Bronchial epithelial cell (primary cell): ENCODE results near the gene GPHA2. TPM values are rescaled to one million over a fixed set of nuclear protein-coding genes. Genes with fewer than 3 reads are reported as not detected.

ENCODE experiments used
- DNase-seq: peaks from one replicate; pipeline ENCODE4 v3.0.0-alpha.2; 2010; ENCODE audit warnings: low read depth
- FAIRE-seq: peaks from 2 replicates; lab custom pipeline; 2011; peaks lifted over from hg19 to GRCh38; lab: Jason Lieb, UNC
- H3K27me3 ChIP-seq: 2 replicates; pipeline ENCODE4 v1.5.1; 2011; ENCODE audit warnings: low read length; ENCODE audit not compliant: control insufficient read depth, insufficient read depth
- H3K36me3 ChIP-seq: 2 replicates; pipeline ENCODE4 v1.5.1; 2011; ENCODE audit warnings: low read length; ENCODE audit not compliant: control insufficient read depth, insufficient read depth
- H3K4me3 ChIP-seq: 2 replicates; pipeline ENCODE4 v1.5.1; 2011; ENCODE audit warnings: mild to moderate bottlenecking, low read depth, low read length, control low read depth
- total RNA-seq: library from RNA; depleted of rRNA; stranded (reverse); fragments of >200 nt; gene quantifications from 2 replicates; pipeline ENCODE4 v1.2.1, GENCODE V29; 2014
- TF ChIP-seq, protein P1 (sequence below): IDR thresholded peaks from 2 replicates; pipeline ENCODE4 v1.5.1; 2011; ENCODE audit warnings: mild to moderate bottlenecking, moderate library complexity, low read length, control low read depth, inconsistent platforms; ENCODE audit not compliant: insufficient read depth, severe bottlenecking

The GPHA2 gene
- total RNA-seq, 1 donor from 2014 or later: not detected

DNA sequence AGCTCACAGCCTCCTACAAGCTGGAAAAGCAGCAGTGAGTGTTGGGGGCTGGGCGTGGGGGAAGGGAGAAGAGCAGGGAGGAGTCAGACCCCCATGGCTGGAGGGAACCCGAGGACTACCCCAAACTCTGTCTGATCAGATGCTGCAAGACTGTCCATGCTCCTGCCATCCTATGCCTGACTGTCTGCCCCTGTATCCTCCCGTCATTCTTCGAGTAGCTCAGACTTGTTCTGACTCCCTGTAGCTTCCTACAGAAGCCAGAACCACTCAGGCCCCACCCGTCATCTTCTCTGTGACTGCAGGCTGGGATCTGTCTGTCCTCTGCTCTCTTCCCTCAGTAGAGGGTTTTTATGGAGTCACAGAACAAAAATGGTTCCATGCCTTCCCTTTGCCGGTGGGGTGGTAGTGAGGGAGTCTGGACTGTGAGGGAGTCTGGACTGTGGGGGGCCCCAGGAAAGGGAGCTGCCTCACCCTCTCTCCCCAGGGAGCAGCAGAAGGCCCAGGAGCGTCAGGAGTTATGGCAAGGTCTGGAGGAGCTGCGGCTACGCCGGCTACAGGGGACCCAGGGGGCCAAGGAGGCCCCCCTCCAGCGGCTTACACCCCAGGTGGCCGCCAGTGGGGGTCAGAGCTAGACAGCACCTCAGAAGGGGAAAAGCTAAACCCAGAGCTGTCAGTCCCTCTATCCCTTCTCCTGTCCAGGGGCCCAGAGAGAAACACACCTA lies 2.3 kb downstream of the GPHA2 start:
- Histone ChIP-seq H3K4me3 (no peak overlapping the region), H3K27me3 (no peaks in the 10 kb centered on the region), H3K36me3 (peaks cover 20% of the 10 kb centered on the region)
- DNase-seq (no peak), FAIRE-seq (no peak)
- TF ChIP-seq, protein P1, sequence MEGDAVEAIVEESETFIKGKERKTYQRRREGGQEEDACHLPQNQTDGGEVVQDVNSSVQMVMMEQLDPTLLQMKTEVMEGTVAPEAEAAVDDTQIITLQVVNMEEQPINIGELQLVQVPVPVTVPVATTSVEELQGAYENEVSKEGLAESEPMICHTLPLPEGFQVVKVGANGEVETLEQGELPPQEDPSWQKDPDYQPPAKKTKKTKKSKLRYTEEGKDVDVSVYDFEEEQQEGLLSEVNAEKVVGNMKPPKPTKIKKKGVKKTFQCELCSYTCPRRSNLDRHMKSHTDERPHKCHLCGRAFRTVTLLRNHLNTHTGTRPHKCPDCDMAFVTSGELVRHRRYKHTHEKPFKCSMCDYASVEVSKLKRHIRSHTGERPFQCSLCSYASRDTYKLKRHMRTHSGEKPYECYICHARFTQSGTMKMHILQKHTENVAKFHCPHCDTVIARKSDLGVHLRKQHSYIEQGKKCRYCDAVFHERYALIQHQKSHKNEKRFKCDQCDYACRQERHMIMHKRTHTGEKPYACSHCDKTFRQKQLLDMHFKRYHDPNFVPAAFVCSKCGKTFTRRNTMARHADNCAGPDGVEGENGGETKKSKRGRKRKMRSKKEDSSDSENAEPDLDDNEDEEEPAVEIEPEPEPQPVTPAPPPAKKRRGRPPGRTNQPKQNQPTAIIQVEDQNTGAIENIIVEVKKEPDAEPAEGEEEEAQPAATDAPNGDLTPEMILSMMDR: no peak

DNA sequence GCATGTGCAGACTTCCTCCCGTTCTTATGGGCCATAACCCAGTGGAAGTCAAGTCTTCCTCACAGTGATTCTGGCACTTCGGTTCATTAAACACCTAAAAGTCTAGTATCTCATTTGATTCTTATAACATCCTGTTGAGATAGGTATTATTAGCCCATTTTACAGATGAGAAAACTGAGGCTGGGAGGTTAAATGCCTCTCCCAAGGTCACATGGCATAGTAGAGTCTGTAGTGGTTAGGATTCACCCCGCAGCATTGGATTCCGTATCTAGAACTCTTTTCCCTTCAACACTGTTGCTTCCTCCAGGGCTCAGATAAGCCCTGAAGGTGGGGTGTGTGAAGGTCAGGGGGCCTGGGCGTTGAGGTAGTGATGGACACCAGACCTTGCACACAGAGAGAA lies 3.4 kb downstream of the GPHA2 start:
- FAIRE-seq: no peak
- TF ChIP-seq, protein P1: no peak
- peaks cover 26% of the 10 kb centered on the region for H3K36me3 ChIP-seq
- H3K27me3 ChIP-seq: no peaks in the 10 kb centered on the region
- H3K4me3 ChIP-seq: no peak overlapping the region
- no peak for DNase-seq

DNA sequence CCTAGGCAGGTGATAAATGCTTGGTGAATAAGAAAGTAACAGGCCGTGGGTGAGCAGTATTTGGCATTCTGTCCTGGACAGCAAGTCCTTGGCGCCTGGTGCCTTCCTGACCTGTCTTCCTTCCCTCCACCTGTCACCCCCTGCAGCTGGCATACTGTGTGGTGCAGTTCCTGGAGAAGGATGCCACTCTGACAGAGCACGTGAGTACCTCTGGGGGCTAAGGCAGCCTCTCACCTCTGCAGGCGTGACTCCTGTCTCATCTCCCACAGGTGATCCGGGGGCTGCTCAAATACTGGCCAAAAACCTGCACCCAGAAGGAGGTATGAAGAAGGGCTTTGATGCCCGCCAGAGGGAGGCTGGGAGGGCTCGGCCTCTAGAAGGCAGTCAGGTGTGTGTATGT lies 4.4 kb downstream of the GPHA2 start:
- no peaks in the 10 kb centered on the region for H3K27me3 ChIP-seq
- H3K36me3 ChIP-seq: peaks cover 29% of the 10 kb centered on the region
- TF ChIP-seq, protein P1: no peak
- H3K4me3 ChIP-seq: no peak overlapping the region
- DNase-seq (no peak), FAIRE-seq (no peak)

DNA sequence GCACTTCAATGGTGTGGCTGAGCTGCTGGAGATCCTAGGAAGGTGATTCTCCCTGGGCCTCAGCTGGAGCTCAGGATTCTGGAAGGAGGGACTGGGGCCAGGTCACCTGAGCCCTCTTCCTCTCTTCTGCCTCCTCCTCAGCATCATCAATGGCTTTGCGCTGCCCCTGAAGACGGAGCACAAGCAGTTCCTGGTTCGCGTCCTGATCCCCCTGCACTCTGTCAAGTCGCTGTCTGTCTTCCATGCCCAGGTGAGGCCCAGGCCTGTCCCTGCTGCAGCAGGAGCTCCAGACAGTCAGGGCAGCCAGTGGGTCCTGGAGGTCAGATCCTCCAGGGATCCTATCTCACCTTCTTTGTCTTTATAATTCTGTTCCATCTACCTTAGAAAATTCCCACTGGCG lies 5.4 kb downstream of the GPHA2 start:
- TF ChIP-seq, protein P1: no peak
- Histone ChIP-seq H3K4me3 (no peak overlapping the region), H3K27me3 (no peaks in the 10 kb centered on the region), H3K36me3 (peaks cover 29% of the 10 kb centered on the region)
- no peak for DNase-seq
- FAIRE-seq: no peak

DNA sequence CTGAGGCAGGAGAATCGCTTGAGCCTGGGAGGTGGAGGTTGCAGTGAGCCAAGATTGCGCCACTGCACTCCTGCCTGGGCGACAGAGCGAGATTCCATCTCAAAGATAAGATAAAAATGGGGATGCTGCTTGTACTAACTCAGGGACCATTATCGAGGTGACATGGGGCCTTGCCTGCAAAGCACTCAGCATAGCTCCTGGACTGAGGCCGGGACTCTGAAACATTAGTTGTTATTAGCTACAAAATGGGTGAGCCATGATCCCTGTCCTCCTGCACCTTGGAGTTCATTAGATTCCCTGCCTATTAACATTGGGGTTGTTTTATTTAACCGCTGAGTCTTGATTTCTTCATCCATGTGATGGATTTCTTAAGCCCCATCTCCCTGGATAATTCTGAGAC lies 6.1 kb downstream of the GPHA2 start:
- FAIRE-seq: no peak
- DNase-seq: no peak
- peaks cover 28% of the 10 kb centered on the region for H3K36me3 ChIP-seq
- TF ChIP-seq, protein P1: no peak
- H3K4me3 ChIP-seq: no peak overlapping the region
- H3K27me3 ChIP-seq: no peaks in the 10 kb centered on the region

DNA sequence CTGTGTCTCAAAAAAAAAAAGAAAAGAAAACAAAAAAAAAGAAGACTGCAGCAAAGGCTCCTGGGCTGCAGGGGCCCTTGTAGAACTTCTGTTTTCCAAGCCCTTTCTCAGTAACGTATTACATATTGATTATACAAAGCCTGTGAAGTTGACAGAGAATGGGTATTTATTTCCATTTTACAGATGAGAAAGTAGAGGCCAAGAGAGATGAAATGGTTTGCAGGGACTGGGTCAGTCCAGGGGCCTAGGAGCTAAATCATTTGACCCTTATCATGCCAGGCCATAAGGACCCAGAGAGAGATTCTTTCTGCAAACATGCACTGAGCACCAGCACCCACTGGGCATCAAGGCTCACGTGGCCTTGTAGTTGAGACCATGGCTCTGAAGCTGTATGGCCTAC lies 6.7 kb downstream of the GPHA2 start:
- no peak for FAIRE-seq
- H3K4me3 ChIP-seq: no peak overlapping the region
- H3K36me3 ChIP-seq: peaks cover 26% of the 10 kb centered on the region
- no peaks in the 10 kb centered on the region for H3K27me3 ChIP-seq
- TF ChIP-seq, protein P1: no peak
- DNase-seq: no peak
